ENCODE measurements around the gene ACOXL.

Gene ACOXL

GRCh38 chr2:110948027-110948674, 215.8 kb downstream of the ACOXL start:
- no peak overlapping the region for H3K4me2 ChIP-seq (ENCODE audit: low read length)
- H3K4me3 ChIP-seq (ENCODE audit: low read length) = no peak overlapping the region
- H3K36me3 ChIP-seq (ENCODE audit: control insufficient read depth, low read length) = no peaks in the 10 kb centered on the region
- TF ChIP-seq EZH2phosphoT487 (IDR thresholded peaks at IDR 0.05; ENCODE audit: borderline replicate concordance, low read length) = no peak
- no peak for TF ChIP-seq CTCF (IDR thresholded peaks at IDR 0.05; ENCODE audit: low read depth, low read length, poor library complexity, severe bottlenecking)
- no peaks in the 10 kb centered on the region for H3K27me3 ChIP-seq (ENCODE audit: control insufficient read depth, low read length)
- H3K4me1 ChIP-seq (ENCODE audit: control insufficient read depth, low read length) = no peaks in the 10 kb centered on the region
- no peaks in the 10 kb centered on the region for H4K20me1 ChIP-seq (ENCODE audit: control insufficient read depth, insufficient read depth, low read depth, low read length)
- no peaks in the 10 kb centered on the region for H3F3A ChIP-seq (ENCODE audit: control insufficient read depth, insufficient read depth)
- no peaks in the 10 kb centered on the region for H3K79me2 ChIP-seq (ENCODE audit: control insufficient read depth, low read length)
- H3K27ac ChIP-seq (ENCODE audit: low read depth, low read length) = no peak overlapping the region
- no peaks in the 10 kb centered on the region for H3K9me2 ChIP-seq (replicated peaks; ENCODE audit: control insufficient read depth, low read length)
- no peaks in the 10 kb centered on the region for H3K9me3 ChIP-seq (ENCODE audit: control insufficient read depth, insufficient read depth, low read length)

GRCh38 chr2:110950281-110950680, 217.9 kb downstream of the ACOXL start:
- no peaks in the 10 kb centered on the region for H3K9me2 ChIP-seq (replicated peaks; ENCODE audit: control insufficient read depth, low read length)
- H3K79me2 ChIP-seq (ENCODE audit: control insufficient read depth, low read length) = no peaks in the 10 kb centered on the region
- H3K4me2 ChIP-seq (ENCODE audit: low read length) = no peak overlapping the region
- no peak overlapping the region for H3K27ac ChIP-seq (ENCODE audit: low read depth, low read length)
- H3K27me3 ChIP-seq (ENCODE audit: control insufficient read depth, low read length) = no peaks in the 10 kb centered on the region
- TF ChIP-seq EZH2phosphoT487 (IDR thresholded peaks at IDR 0.05; ENCODE audit: borderline replicate concordance, low read length) (no peak), CTCF (IDR thresholded peaks at IDR 0.05; ENCODE audit: low read depth, low read length, poor library complexity, severe bottlenecking) (no peak)
- H3K9me3 ChIP-seq (ENCODE audit: control insufficient read depth, insufficient read depth, low read length) = no peaks in the 10 kb centered on the region
- no peaks in the 10 kb centered on the region for H4K20me1 ChIP-seq (ENCODE audit: control insufficient read depth, insufficient read depth, low read depth, low read length)
- H3K36me3 ChIP-seq (ENCODE audit: control insufficient read depth, low read length) = no peaks in the 10 kb centered on the region
- H3K4me1 ChIP-seq (ENCODE audit: control insufficient read depth, low read length) = no peaks in the 10 kb centered on the region; the same call in 1 of the 2 replicates
- no peaks in the 10 kb centered on the region for H3F3A ChIP-seq (ENCODE audit: control insufficient read depth, insufficient read depth)
- H3K4me3 ChIP-seq (ENCODE audit: low read length) = no peak overlapping the region

- Histone ChIP-seq H3K79me2 (ENCODE audit: control insufficient read depth, low read length) (no peaks in the 10 kb centered on the region), H3K27me3 (ENCODE audit: control insufficient read depth, low read length) (no peaks in the 10 kb centered on the region), H4K20me1 (ENCODE audit: control insufficient read depth, insufficient read depth, low read depth, low read length) (no peaks in the 10 kb centered on the region), H3K4me2 (ENCODE audit: low read length) (no peak overlapping the region), H3K27ac (ENCODE audit: low read depth, low read length) (no peak overlapping the region), H3F3A (ENCODE audit: control insufficient read depth, insufficient read depth) (no peaks in the 10 kb centered on the region), H3K4me3 (ENCODE audit: low read length) (no peak overlapping the region), H3K36me3 (ENCODE audit: control insufficient read depth, low read length) (no peaks in the 10 kb centered on the region), H3K4me1 (ENCODE audit: control insufficient read depth, low read length) (no peaks in the 10 kb centered on the region; the same call in 1 of the 2 replicates), H3K9me2 (replicated peaks; ENCODE audit: control insufficient read depth, low read length) (no peaks in the 10 kb centered on the region), H3K9me3 (ENCODE audit: control insufficient read depth, insufficient read depth, low read length) (no peaks in the 10 kb centered on the region)
- TF ChIP-seq EZH2phosphoT487 (IDR thresholded peaks at IDR 0.05; ENCODE audit: borderline replicate concordance, low read length) (no peak), CTCF (IDR thresholded peaks at IDR 0.05; ENCODE audit: low read depth, low read length, poor library complexity, severe bottlenecking) (no peak)
Measured at GRCh38 chr2:110955045-110955444, 222.7 kb downstream of the ACOXL start.
